WTC11 (cell line): ENCODE results near the gene SYCP2L. TPM values are rescaled to one million over a fixed set of nuclear protein-coding genes. Genes with fewer than 3 reads are reported as not detected.
A peak's percentile ranks its signal among the peaks of the same experiment; 100 is the strongest.

ENCODE experiments used
- ATAC-seq: fragments of 200-7000 bp; cut with Tn5 transposase; 2 replicates; pipeline ENCODE4 v1.10.0; 2021; ENCODE audit warnings: mild to moderate bottlenecking, moderate library complexity
- CTCF ChIA-PET: fragments of 300-600 bp; sonication (Branson Sonifier 250); formaldehyde crosslinking; loops from one replicate; lab custom pipeline; 2021; ENCODE audit warnings: antibody characterized with exemption; lab: Charles Lee
- POLR2A ChIA-PET: fragments of 350-600 bp; sonication (Branson Sonifier 250); formaldehyde crosslinking; loops from one replicate; lab custom pipeline; 2021; ENCODE audit warnings: antibody characterized with exemption; lab: Charles Lee
- DNase-seq: peaks from one replicate; pipeline ENCODE4 v3.0.0; 2021; ENCODE audit warnings: low spot score
- H3K27ac Mint-ChIP-seq: 2 replicates; pipeline ENCODE4 v1.8.0; 2021; ENCODE audit warnings: mixed read lengths
- H3K27me3 Mint-ChIP-seq: 2 replicates; pipeline ENCODE4 v1.8.0; 2021; ENCODE audit warnings: low read depth, mild to moderate bottlenecking, moderate library complexity, mixed read lengths
- H3K36me3 Mint-ChIP-seq: 2 replicates; pipeline ENCODE4 v1.8.0; 2021; ENCODE audit warnings: mixed read lengths
- H3K4me1 Mint-ChIP-seq: 2 replicates; pipeline ENCODE4 v1.8.0; 2022; ENCODE audit warnings: mixed read lengths
- H3K4me3 Mint-ChIP-seq: 2 replicates; pipeline ENCODE4 v1.8.0; 2021; ENCODE audit warnings: mild to moderate bottlenecking, moderate library complexity, mixed read lengths
- H3K9me3 Mint-ChIP-seq: 2 replicates; pipeline ENCODE4 v1.8.0; 2021; ENCODE audit warnings: mixed read lengths
- ATF6 ChIP-seq: sonication (generic); formaldehyde crosslinking; IDR thresholded peaks from 2 replicates; pipeline ENCODE4 v1.8.1; 2023; ENCODE audit warnings: mild to moderate bottlenecking, missing genetic modification reagents
- CREB1 ChIP-seq: sonication (generic); formaldehyde crosslinking; IDR thresholded peaks from 2 replicates; pipeline ENCODE4 v1.8.0; 2023; ENCODE audit warnings: mild to moderate bottlenecking, missing genetic modification reagents
- CTCF ChIP-seq: fragments of 200-600 bp; IDR thresholded peaks from 2 replicates; pipeline ENCODE4 v1.8.0; 2022; ENCODE audit warnings: antibody characterized with exemption
- ELF4 ChIP-seq: sonication (generic); formaldehyde crosslinking; IDR thresholded peaks from 2 replicates; pipeline ENCODE4 v1.8.1; 2022; ENCODE audit warnings: low read depth, mild to moderate bottlenecking, moderate library complexity, missing genetic modification reagents
- ESRRA ChIP-seq: sonication (generic); formaldehyde crosslinking; IDR thresholded peaks from 2 replicates; pipeline ENCODE4 v1.8.1; 2022; ENCODE audit warnings: mild to moderate bottlenecking, missing genetic modification reagents, borderline replicate concordance
- FOXK1 ChIP-seq: sonication (generic); formaldehyde crosslinking; IDR thresholded peaks from 2 replicates; pipeline ENCODE4 v1.8.0; 2022; ENCODE audit warnings: mild to moderate bottlenecking, moderate library complexity, missing genetic modification reagents
- IRF2 ChIP-seq: sonication (generic); formaldehyde crosslinking; IDR thresholded peaks from 2 replicates; pipeline ENCODE4 v1.8.0; 2022; ENCODE audit warnings: low read depth, missing genetic modification reagents, borderline replicate concordance
- JAZF1 ChIP-seq: fragments of 250-450 bp; sonication (Bioruptor Pico); IDR thresholded peaks from 2 replicates; pipeline ENCODE4 v1.9.0; 2021; ENCODE audit warnings: moderate library complexity, mild to moderate bottlenecking, inconsistent platforms
- KAT7 ChIP-seq: sonication (generic); formaldehyde crosslinking; IDR thresholded peaks from 2 replicates; pipeline ENCODE4 v1.8.1; 2023; ENCODE audit warnings: missing genetic modification reagents, mild to moderate bottlenecking, borderline replicate concordance
- NFATC4 ChIP-seq: fragments of 250-450 bp; sonication (Bioruptor Pico); IDR thresholded peaks from 2 replicates; pipeline ENCODE4 v1.9.0; 2021; ENCODE audit warnings: mild to moderate bottlenecking
- NFE2L1 ChIP-seq: sonication (generic); formaldehyde crosslinking; IDR thresholded peaks from 2 replicates; pipeline ENCODE4 v1.8.1; 2023; ENCODE audit warnings: missing genetic modification reagents
- OVOL2 ChIP-seq: fragments of 250-450 bp; sonication (Bioruptor Pico); IDR thresholded peaks from 2 replicates; pipeline ENCODE4 v1.9.0; 2021; ENCODE audit warnings: mild to moderate bottlenecking, borderline replicate concordance
- SP1 ChIP-seq: sonication (generic); formaldehyde crosslinking; conservative IDR thresholded peaks from 2 replicates; pipeline ENCODE4 v1.8.1; 2022; ENCODE audit warnings: missing genetic modification reagents
- TCF7 ChIP-seq: sonication (generic); formaldehyde crosslinking; IDR thresholded peaks from 2 replicates; pipeline ENCODE4 v1.8.0; 2022; ENCODE audit warnings: mild to moderate bottlenecking, low read depth, missing genetic modification reagents, moderate library complexity
- ZBTB43 ChIP-seq: sonication (generic); formaldehyde crosslinking; IDR thresholded peaks from 2 replicates; pipeline ENCODE4 v1.8.1; 2023; ENCODE audit warnings: mild to moderate bottlenecking, missing genetic modification reagents
- ZNF263 ChIP-seq: sonication (generic); formaldehyde crosslinking; IDR thresholded peaks from 2 replicates; pipeline ENCODE4 v1.8.1; 2022; ENCODE audit warnings: low read depth, mild to moderate bottlenecking, moderate library complexity, missing genetic modification reagents
- total RNA-seq: library from RNA; stranded (reverse); gene quantifications from 3 replicates; pipeline ENCODE4 v1.2.3, GENCODE V29; 2021
- TF ChIP-seq, protein P1 (sequence below): fragments of 250-450 bp; sonication (Bioruptor Pico); IDR thresholded peaks from 2 replicates; pipeline ENCODE4 v2.1.2; 2022; ENCODE audit warnings: mild to moderate bottlenecking, moderate library complexity
- TF ChIP-seq, protein P2 (sequence below): sonication (generic); formaldehyde crosslinking; IDR thresholded peaks from 2 replicates; pipeline ENCODE4 v1.8.1; 2023; ENCODE audit warnings: mild to moderate bottlenecking, missing genetic modification reagents, moderate library complexity
- TF ChIP-seq, protein P3 (sequence below): fragments of 250-450 bp; sonication (Bioruptor Pico); IDR thresholded peaks from 2 replicates; pipeline ENCODE4 v1.9.0; 2021; ENCODE audit warnings: mild to moderate bottlenecking
- TF ChIP-seq, protein P4 (sequence below): sonication (generic); formaldehyde crosslinking; IDR thresholded peaks from 2 replicates; pipeline ENCODE4 v1.8.1; 2022; ENCODE audit warnings: low read depth, mild to moderate bottlenecking, moderate library complexity, missing genetic modification reagents, borderline replicate concordance
- TF ChIP-seq, protein P5 (sequence below): sonication (generic); formaldehyde crosslinking; conservative IDR thresholded peaks from 2 replicates; pipeline ENCODE4 v1.8.1; 2023; ENCODE audit warnings: mild to moderate bottlenecking, low read depth, missing genetic modification reagents, moderate library complexity

The SYCP2L gene
- total RNA-seq, 1 experiment from 2014 or later, result 5.4 TPM

DNA sequence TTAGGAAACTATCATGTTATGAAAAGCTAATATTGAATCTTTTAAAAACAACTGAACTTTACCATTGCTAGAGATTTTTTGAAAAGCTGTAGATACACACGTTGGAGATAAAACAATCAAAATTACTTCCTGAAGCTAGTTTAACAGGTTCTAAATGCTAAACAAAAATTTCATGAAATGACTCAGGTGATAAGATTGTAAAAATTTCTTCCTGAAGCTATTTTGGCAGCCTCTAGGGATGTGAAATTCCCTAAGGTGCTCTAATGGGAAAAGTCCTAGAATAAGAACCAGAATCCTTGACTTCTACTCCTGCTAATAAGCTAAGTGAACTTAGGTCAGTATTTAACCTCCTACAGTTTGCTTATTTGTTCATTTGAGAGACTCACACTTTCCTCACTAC lies 13.5 kb upstream of the SYCP2L start (continued):
- TF ChIP-seq, protein P1, sequence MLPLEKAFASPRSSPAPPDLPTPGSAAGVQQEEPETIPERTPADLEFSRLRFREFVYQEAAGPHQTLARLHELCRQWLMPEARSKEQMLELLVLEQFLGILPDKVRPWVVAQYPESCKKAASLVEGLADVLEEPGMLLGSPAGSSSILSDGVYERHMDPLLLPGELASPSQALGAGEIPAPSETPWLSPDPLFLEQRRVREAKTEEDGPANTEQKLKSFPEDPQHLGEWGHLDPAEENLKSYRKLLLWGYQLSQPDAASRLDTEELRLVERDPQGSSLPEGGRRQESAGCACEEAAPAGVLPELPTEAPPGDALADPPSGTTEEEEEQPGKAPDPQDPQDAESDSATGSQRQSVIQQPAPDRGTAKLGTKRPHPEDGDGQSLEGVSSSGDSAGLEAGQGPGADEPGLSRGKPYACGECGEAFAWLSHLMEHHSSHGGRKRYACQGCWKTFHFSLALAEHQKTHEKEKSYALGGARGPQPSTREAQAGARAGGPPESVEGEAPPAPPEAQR (CRISPR knock-in tag), result no peak
- TF ChIP-seq ELF4 (no peak), SP1 (CRISPR knock-in tag) (no peak), ZNF263 (CRISPR knock-in tag) (no peak), NFE2L1 (CRISPR knock-in tag) (no peak)

GRCh38 chr6:10874207-10874606 lies 12.6 kb upstream of the SYCP2L start:
- H3K9me3 Mint-ChIP-seq, result no peaks in the 10 kb centered on the region
- peaks cover 12% of the 10 kb centered on the region for H3K27me3 Mint-ChIP-seq
- ATAC-seq (peak; percentile 76), DNase-seq (no peak)
- H3K27ac Mint-ChIP-seq, result no peak overlapping the region
- H3K4me3 Mint-ChIP-seq, result no peak overlapping the region
- POLR2A ChIA-PET, result no interaction called here
- TF ChIP-seq ESRRA (CRISPR knock-in tag) (no peak), KAT7 (CRISPR knock-in tag) (no peak), OVOL2 (no peak), NFE2L1 (CRISPR knock-in tag) (no peak), SP1 (CRISPR knock-in tag) (no peak), NFATC4 (CRISPR knock-in tag) (no peak)
- TF ChIP-seq, protein P2, sequence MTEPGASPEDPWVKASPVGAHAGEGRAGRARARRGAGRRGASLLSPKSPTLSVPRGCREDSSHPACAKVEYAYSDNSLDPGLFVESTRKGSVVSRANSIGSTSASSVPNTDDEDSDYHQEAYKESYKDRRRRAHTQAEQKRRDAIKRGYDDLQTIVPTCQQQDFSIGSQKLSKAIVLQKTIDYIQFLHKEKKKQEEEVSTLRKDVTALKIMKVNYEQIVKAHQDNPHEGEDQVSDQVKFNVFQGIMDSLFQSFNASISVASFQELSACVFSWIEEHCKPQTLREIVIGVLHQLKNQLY (CRISPR knock-in tag), result no peak
- TF ChIP-seq, protein P3, sequence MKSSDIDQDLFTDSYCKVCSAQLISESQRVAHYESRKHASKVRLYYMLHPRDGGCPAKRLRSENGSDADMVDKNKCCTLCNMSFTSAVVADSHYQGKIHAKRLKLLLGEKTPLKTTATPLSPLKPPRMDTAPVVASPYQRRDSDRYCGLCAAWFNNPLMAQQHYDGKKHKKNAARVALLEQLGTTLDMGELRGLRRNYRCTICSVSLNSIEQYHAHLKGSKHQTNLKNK (CRISPR knock-in tag), result no peak
- 0 out of 2 replicates have a peak, but pooled peaks cover 4% of the 10 kb centered on the region for H3K4me1 Mint-ChIP-seq
- CTCF ChIA-PET, result interaction anchor here (0.6 to 1.7 kb wide), 4 partner anchors 13 to 396 kb away, joined by 3 to 7 read pairs (median 3); partner anchors contain the start of gene SYCP2L
- H3K36me3 Mint-ChIP-seq, result no peaks in the 10 kb centered on the region

DNA sequence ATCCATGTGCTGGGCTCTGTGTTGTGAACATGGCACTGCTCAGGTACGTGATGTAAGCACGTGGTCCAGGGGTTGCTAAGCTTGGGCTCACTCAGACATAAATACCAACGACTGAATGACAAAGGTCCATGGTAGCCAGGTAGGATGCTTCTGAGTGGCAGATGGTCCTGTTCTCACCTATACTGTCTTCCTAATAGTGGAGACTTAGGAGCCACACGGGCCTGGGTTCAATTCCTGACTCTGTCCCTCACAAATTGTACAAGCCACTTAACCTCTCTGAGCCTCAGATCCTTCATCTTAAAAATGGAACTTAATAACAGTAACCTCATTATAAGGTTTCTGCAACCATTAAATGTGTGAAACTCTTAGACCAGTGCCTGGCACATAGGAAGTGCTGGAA lies 11.8 kb upstream of the SYCP2L start:
- Mint-ChIP-seq H3K9me3 (no peaks in the 10 kb centered on the region), H3K4me1 (0 out of 2 replicates have a peak, but pooled peaks cover 4% of the 10 kb centered on the region), H3K27me3 (peaks cover 20% of the 10 kb centered on the region), H3K36me3 (no peaks in the 10 kb centered on the region), H3K27ac (no peak overlapping the region), H3K4me3 (no peak overlapping the region)
- CTCF ChIA-PET, result interaction anchor here (1.7 kb wide), 1 partner anchor 12 kb away, joined by 7 read pairs; the partner anchor contains the start of gene SYCP2L
- POLR2A ChIA-PET, result no interaction called here
- no peak for DNase-seq
- no peak for ATAC-seq
- TF ChIP-seq JAZF1 (CRISPR knock-in tag) (no peak), FOXK1 (no peak), OVOL2 (no peak), NFE2L1 (CRISPR knock-in tag) (no peak), CTCF (no peak), ATF6 (CRISPR knock-in tag) (no peak), ZBTB43 (no peak), IRF2 (no peak), TCF7 (no peak), CREB1 (CRISPR knock-in tag) (no peak)
- TF ChIP-seq, protein P4, sequence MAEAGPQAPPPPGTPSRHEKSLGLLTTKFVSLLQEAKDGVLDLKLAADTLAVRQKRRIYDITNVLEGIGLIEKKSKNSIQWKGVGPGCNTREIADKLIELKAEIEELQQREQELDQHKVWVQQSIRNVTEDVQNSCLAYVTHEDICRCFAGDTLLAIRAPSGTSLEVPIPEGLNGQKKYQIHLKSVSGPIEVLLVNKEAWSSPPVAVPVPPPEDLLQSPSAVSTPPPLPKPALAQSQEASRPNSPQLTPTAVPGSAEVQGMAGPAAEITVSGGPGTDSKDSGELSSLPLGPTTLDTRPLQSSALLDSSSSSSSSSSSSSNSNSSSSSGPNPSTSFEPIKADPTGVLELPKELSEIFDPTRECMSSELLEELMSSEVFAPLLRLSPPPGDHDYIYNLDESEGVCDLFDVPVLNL (CRISPR knock-in tag), result no peak
- TF ChIP-seq, protein P5, sequence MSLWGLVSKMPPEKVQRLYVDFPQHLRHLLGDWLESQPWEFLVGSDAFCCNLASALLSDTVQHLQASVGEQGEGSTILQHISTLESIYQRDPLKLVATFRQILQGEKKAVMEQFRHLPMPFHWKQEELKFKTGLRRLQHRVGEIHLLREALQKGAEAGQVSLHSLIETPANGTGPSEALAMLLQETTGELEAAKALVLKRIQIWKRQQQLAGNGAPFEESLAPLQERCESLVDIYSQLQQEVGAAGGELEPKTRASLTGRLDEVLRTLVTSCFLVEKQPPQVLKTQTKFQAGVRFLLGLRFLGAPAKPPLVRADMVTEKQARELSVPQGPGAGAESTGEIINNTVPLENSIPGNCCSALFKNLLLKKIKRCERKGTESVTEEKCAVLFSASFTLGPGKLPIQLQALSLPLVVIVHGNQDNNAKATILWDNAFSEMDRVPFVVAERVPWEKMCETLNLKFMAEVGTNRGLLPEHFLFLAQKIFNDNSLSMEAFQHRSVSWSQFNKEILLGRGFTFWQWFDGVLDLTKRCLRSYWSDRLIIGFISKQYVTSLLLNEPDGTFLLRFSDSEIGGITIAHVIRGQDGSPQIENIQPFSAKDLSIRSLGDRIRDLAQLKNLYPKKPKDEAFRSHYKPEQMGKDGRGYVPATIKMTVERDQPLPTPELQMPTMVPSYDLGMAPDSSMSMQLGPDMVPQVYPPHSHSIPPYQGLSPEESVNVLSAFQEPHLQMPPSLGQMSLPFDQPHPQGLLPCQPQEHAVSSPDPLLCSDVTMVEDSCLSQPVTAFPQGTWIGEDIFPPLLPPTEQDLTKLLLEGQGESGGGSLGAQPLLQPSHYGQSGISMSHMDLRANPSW (CRISPR knock-in tag), result no peak
